ENCODE data around the gene PPAN.

The PPAN gene

DNA sequence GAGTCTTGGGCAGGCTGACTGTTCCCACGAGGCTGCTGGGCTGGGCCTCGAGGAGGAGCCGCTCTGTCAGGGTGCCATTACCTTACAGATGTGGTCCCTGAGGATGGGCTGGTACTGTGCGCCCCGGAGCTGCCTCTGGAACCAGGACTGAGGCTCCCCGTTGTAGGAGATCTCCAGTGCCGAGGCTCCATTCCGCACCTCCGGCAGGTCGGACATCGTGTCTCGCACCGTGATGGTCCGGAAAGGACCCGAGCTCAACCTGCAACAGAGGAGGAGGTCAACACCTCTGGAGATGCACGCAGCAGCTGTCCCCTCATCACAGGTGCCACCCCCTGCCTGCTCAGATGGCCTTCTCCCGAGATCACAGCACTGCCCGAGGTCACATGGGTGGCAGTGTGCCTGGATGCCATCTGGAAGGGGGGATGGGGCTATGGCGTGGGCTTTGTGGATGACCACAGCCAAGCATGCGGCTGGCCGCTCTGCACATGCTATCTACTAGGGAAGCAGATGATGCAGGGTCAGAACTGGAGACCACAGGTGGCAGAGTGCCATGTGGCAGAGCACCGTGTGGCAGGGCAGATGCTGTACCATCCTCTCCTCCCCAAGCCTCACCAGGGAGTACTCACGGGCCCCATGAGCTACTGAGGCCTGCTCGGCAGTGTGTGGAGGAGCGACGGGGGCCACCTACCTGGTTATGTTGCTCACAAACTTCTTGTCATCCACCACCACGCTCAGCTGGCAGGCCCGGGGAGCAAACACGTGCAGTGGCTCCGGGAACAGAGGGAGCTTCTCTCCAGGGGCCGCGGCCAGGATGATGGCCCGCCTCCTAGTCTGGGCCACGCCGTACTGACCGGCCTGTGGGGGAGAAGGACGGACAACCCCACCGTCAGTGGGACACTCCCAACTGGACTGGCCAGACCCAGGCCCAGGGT lies 31.9 kb downstream of the PPAN start:
- no peak overlapping the region for H3K4me3 ChIP-seq (ENCODE audit: low read depth, low read length)

DNA sequence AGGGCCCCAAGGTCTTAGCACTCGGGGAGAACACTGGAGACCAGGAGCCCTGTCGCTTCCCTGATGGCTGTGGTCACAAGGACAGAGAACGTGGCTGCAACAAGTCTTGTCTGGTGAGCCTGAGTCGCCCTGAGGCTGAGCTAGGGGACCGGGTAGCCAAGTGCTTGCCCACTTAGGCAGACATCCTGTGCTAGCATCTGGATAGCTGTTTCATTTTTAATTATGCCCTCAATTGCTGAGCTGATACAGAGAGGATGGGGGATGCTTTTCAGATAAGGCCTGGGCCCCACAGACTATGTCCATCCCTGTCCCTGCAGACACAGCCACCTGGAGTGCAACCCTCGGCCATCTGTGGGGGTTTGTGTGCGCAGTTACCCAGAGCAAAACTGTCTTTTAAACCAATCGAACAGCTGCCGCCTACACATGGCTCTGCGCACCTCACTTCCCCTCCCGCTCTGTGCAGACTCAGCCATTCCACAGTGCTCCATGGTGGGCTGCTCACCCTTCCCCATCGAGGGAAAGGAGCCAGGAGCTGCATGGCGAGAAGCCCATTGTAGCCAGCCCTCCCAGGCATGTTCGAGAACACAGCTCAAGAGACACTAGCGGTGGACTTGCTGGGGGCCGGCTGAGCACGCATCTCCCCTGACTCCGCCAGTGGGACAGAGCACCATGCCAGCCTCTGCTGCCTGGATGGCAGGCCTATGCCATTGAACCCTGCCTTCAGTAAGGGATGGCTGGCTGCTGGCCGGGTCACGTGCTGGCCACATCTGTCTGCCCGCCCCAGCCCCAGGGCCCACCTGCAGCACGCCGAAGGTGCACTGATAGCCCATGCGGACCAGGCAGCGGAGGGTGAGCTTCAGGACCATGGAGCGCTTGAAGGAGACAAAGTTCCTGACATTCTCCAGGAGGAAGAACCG lies 33.0 kb downstream of the PPAN start:
- H3K4me3 ChIP-seq (ENCODE audit: low read depth, low read length): no peak overlapping the region

DNA sequence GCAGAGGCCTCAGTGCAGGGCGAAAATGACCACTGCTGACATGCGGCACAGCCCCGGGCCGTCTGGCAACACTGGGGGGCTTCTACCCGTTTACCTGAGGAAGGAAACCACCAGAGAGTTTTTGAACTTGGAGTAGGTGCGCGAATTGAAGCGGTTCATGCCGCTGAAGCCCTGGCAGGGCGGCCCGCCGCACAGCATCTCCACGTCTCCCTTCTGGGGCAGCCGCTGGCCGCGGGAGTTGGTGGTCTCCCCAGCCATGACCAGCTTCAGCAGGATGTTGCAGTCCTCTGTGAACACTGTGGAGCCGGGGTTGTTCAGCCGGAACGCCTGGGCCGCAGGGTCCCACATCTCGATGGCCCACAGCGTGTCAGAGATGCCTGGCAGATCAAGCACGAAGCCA lies 33.8 kb downstream of the PPAN start:
- no peak overlapping the region for H3K4me3 ChIP-seq (ENCODE audit: low read depth, low read length)

GRCh38 chr19:10141479-10141878 lies 35.3 kb downstream of the PPAN start:
- no peak overlapping the region for H3K4me3 ChIP-seq (ENCODE audit: low read depth, low read length)

DNA sequence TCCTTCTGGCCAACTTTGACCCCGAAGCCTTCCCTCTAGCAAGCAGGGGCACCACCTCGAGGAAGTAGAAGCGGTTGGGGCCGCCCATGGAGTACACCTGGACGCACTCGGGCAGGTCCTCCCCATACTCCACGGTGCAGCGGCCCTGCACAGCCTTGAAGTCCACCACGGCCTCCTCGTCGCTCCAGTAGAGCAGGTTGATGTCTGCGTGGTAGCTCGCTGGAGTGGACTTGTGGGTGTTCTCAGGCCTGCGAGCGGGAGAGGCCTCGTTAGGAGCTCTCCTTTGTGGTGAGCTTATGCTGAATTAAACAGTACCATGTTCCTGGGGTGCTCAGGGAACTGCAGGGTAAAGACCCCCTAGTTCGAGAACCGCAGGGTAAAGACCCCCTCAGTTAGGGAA lies 35.8 kb downstream of the PPAN start:
- H3K4me3 ChIP-seq (ENCODE audit: low read depth, low read length): no peak overlapping the region

- H3K4me3 ChIP-seq (ENCODE audit: low read depth, low read length): no peak overlapping the region
Observed at GRCh38 chr19:10142701-10143375, 36.7 kb downstream of the PPAN start.

DNA sequence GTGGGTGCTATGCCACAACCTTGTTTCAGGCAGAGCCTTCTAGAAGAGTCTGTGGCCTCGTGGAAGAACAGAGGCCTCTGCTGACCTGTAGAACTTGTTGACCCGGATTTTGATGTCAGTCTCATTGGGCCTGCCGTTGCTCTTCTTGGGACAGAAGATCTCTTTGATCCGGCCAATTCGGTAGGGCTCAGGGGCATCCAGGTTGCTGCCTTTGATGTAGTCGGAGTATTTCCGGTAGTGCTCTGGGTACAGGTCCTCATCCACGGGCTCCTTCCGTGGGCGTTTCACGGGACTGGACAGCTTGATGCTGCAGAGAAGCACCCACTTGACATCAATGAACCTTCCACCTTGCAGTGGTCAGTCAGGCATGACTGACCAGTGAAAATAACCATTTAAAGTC lies 37.5 kb downstream of the PPAN start:
- H3K4me3 ChIP-seq (ENCODE audit: low read depth, low read length): no peak overlapping the region

GRCh38 chr19:10144361-10144760 lies 38.2 kb downstream of the PPAN start:
- no peak overlapping the region for H3K4me3 ChIP-seq (ENCODE audit: low read depth, low read length)

- no peak overlapping the region for H3K4me3 ChIP-seq (ENCODE audit: low read depth, low read length)
Observed at GRCh38 chr19:10145031-10145430, 38.9 kb downstream of the PPAN start.

DNA sequence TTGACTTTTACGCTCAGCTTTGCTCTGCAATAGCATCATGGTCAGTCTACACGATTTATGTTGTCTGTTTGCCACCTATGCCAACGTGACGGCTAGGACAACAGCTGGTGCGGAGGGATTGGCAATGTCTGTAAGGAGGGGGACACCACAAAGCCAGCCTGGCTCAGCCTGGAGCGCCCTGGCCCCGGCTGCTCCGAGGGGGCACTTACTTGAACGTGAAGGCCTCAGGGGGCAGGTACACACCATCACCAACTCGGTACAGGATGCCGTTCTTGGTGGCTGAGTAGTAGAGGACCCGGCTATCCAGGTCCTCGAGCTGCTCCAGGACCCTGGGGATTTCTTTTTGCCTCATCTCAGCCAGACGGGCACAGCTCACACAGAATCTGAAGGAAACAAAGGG lies 40.0 kb downstream of the PPAN start:
- H3K4me3 ChIP-seq (ENCODE audit: low read depth, low read length): no peak overlapping the region

DNA sequence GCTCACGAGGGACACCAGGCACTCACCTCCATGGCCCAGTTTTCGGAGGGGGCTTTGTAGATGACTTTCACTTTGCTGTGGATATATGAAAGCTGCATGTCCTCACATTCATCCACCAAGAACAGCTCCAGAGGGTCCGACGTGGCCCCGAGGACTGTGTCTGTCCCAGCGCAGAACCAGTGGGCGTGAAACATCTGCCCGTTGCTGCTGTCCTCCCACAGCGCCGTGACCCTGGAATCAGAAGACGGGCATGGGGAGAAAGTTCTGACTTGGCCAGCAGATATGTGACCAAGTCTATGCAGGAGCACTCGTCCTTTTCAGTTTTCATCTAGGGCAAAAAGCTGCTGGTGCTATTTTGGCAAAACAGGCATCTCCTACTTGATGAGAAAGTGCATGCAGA lies 43.3 kb downstream of the PPAN start:
- no peak overlapping the region for H3K4me3 ChIP-seq (ENCODE audit: low read depth, low read length)

DNA sequence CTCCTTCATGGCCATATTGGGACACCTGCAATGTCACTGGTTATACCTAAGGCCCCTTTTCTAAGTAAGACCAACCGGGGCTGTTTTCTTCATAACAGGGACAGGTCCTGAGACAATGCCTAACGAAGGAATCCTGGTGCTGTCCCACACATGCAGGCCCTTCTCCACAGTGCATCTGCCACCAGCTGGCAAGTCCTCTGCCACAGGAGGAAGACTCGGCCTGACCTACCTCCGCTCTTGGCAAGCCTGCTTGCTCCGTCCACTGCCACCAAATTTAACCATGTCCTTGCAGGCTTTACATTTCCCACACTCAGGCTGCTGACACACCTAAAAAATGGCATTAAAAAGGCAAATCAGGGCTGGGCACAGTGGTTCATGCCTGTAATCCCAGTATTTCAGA lies 45.4 kb downstream of the PPAN start:
- H3K4me3 ChIP-seq (ENCODE audit: low read depth, low read length): no peak overlapping the region

DNA sequence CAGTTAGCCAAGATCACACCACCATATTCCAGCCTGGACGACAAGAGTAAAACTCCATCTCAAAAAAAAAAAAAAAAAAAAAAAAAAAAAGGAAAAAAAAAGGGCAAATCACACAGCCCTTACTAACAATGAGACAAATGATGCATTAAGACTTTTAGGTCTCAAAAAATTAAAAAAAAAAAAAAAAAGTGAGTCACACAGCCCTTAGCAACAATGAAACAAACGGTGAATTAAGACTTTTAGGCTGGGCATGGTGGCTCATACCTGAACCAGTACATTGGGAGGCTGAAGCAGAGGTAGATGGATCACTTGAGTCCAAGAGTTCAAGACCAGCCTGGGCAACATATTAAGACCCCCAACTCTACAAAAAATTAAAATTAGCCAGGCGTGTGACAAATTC lies 45.9 kb downstream of the PPAN start:
- H3K4me3 ChIP-seq (ENCODE audit: low read depth, low read length): no peak overlapping the region

DNA sequence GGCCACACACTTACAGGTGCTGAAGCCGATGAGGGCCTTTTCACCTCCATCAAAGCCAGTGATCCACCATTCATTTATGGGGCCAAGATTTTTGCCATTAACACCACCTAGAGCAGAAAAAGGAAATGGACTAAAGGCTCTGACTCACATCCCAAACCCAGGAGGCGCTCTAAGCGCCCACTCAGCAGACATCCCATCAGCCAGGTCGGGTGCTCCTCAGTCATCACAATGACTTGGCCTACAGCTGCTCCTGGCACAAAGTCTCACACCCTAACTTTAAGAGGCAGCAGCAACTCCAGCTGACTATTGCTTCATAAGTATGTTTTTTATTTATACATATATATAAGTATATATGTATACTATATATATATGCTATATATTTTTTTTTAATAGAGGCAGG lies 49.7 kb downstream of the PPAN start:
- no peak overlapping the region for H3K4me3 ChIP-seq (ENCODE audit: low read depth, low read length)

DNA sequence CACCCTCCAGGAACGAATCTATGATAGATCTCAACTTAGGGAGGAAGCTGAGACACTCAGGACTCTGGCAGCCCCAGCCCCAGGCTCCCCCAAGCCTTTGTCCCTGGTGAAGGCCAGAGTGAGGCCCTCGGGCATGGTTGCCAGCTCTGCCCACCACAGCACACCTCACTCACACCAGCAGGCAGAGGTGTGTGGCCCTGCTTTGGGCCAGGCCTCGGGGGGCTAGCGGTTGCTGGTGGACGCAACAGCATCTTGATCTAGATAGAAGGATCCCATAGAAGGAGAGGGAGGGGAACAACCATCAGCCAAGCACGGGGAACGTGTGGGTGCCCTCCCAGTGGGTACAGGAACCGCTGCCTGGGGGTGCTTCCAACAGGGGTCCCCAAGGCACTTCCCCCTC lies 51.9 kb downstream of the PPAN start:
- no peak overlapping the region for H3K4me3 ChIP-seq (ENCODE audit: low read depth, low read length)

DNA sequence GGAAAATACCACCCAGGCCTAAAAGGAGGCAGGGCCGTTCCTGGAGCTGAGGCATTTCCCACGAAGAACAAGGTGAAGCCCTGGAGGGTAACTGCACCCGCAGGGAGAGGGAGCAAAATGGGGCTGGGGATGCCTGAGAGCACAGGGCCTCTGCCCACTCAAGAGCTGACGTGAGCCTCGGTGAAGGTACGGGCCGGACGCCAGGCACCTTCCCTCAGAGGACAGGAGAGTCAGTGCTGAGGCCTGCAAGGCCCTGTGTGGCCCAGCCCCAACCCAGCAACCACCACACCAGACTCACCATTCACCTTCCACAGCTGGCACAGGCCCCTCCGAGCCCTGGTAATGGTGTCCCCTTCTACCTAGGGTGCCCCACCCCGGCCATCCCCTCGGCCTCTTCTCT lies 52.3 kb downstream of the PPAN start:
- no peak overlapping the region for H3K4me3 ChIP-seq (ENCODE audit: low read depth, low read length)

DNA sequence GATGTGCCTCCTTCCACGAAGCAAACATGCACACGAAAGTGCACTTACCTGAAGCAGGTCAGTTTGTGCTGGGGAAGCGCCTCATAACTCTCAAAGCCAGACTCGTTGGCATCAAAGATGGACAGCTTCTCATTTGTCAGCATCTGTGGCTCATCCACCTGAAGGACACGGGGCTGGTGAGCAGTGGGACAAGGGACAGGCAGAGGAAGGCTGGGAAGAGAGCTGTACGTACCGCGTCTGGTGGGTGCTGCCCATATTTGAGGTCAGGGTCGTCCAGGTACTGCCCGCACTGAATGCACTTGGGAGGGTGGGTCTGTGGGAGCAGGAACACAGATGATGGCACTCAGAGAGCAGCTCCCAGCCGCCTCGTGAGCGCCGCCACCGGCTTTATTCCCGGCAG lies 53.4 kb downstream of the PPAN start:
- no peak overlapping the region for H3K4me3 ChIP-seq (ENCODE audit: low read depth, low read length)
